GM18505 (cell line): ENCODE results near the gene IFT122.
A peak's percentile ranks its signal among the peaks of the same experiment; 100 is the strongest.

Source experiments
- ATAC-seq: cut with Tn5 transposase; IDR thresholded peaks from one replicate; pipeline ENCODE4 v1.9.1; 2021; ENCODE audit not compliant: unreplicated experiment
- POLR2A ChIP-seq: IDR thresholded peaks from 4 replicates; pipeline ENCODE4 v1.6.1; 2011; ENCODE audit warnings: borderline replicate concordance; ENCODE audit not compliant: insufficient read depth, insufficient read length; ENCODE audit errors: extremely low read depth

The IFT122 gene

DNA sequence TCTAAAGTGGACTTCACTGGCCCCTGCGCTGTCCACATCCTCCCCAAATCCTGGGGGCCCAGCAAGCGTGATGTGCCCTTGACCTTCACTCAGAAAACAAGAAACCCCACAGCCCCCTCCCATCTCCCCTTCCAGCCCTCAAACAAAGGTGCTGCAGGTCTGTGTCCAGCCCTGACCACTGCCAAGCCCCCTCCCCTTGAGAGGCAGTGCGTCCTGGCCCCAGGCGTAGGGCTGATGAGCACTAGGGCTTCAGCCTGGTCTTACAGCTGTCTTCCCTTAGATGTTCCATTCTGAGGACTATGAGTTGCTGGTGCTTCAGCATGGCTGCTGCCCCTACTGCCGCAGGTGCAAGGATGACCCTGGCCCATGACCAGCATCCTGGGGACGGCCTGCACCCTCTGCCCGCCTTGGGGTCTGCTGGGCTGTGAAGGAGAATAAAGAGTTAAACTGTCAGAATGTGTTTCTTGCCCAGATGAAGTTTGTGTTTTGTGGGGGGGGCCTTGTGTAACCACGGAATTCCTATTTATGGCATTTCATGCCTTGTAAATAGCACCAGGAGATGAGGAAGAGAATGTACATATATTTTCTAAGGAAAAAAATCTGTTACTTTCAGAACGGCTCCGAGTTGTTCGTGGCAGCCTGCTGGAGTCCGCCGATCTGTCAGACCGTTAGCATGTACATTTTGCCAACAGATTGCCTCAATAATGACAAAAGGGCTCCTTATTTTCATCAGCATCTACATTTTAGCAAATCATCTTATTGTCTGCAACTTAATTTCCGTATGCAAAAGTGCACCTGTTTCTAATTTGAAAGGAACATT, 80.1 kb downstream of the IFT122 start:
- no peak for TF ChIP-seq POLR2A
- ATAC-seq, result no peak

DNA sequence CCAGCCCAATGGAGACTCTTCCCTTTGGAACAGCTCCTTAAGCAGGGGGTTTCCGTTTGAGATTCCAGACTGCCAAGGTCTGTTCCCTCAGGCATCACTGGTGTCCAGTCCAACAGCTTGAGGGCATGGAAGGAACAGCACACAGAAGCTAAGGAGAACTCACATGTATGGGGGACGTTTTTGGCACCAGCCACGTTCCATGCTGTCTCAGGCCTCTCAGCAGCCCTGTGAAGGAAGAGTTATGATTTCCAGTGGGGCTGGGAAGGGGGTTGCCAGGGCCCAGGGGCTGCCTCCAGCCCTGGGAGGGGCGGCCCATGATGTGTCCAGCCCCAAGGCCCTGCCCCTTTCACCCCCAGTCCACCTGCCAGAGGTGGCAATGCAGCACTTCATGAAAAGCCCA, 80.9 kb downstream of the IFT122 start:
- TF ChIP-seq POLR2A, result no peak
- ATAC-seq, result no peak

DNA sequence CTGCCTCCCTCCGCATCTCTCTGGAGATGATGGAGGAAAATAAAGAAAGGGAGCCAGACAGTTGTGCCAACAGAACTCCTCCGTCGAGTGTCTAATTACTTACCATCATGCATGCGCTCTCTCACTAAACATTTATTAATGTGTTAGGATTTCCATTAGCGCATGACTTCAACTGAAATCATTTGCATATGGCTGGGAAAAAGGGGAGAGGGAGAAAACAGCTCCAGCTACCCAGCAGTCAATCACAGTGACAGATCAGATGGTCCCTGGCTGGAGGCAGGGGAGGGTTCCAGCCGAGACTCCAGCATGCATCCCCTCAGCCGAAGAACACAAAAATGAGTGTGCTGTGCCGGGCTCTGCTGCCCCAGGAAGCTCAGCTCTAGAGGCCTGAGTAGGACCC, 81.6 kb downstream of the IFT122 start:
- ATAC-seq, result no peak
- TF ChIP-seq POLR2A, result no peak

DNA sequence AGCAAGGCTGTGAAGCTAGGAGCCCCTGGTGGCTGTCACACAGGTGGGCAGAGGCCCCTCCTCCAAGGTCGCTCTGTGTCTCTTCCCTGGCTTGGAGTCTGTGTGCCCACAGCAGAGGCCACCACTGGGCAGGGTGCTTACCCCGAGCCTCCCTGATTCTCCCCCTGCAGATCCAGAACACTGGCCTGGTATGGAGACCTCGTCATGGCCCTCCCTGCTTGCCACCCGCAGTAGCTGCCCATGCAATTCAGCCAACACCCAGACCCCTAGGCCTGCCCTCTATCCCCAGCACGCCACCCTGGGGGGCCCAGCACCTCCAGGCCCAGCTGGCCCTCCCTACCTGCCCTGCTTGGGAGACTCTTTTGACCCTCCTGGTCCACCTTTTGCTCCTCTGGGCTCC, 82.9 kb downstream of the IFT122 start:
- TF ChIP-seq POLR2A, result no peak
- no peak for ATAC-seq

DNA sequence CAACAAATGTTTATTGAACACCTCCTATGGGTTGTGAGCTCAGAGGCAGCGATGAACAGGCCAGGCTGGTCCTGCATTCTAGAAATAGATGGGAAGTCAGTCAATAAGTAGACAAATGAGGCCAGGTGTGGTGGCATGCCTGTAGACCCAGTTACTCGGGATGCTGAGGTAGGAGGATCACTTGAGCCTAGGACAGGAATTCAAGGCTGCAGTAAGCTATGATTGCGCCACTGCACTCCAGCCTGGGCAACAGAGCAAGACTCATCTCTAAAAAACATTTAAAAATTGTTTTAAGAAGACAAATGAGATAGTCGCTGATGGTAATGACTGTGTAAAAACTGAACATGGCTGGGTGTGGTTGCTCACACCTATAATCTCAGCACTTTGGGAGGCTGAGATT, 84.1 kb downstream of the IFT122 start:
- TF ChIP-seq POLR2A, result no peak
- ATAC-seq, result no peak

DNA sequence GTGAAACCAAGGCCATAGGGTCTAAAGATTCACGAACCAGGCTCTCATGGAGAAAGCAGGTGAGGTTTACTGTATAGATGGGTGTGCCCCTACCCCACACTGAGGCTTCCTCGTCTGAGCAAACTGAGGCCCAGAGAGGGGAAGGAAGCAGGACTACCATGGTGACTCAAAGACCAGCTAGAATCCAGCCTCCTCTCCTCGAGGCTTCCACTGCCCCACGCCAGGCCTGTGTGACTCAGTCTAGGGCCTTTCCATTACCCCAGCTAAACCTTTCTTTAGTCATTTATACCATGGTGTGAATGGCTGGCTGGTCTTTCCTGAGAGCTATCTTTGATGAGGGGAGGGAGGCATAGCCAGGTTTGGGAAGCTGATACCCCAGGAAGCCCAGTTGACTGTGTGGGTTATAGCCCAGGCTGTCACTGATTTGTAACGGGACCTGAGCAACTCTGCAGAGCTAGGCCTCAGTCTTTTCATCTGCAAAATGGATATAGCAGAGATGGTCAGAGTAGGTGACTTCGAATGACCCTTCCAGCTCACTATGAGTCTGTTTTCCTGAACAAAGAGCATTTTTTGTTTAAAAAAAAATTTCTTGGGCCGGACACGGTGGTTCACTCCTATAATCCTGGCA, 85.4 kb downstream of the IFT122 start:
- ATAC-seq, result no peak
- no peak for TF ChIP-seq POLR2A

DNA sequence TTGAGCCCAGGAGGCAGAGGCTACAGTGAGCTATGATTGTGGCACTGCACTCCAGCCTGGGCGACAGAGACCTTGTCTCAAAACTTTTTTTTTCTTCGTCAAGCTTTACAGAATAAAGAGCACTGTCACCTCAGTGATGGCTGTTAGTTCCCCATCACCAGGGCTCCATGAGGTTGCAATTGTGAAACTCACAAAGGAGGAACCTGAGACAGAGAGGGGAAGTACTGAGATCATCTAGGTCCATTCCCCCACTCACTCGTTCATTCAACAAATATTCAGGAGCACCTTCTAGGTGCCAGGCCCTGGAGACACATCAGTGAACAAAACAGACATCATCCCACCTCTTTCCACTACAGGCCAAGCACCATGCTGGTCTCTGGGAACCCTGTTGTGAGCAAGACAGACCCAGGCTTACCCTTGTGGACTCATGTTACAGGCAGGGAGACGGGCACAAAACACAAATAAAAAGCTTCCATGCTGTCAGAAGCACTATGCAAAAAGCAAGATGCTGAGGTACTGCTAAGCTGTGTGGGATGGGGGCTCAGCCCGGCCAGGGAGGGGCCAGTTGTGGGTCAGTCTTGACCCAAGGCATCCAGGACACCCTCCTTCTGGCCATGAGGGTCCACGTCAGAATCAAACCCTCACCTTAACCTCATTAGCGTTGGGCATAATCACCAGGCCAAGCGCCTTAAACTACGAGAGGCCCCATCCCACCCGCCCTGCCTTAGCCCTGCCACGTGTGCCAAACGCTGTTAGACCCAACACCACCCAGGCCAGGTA, 86.3 kb downstream of the IFT122 start:
- peak; percentile 88 for ATAC-seq
- no peak for TF ChIP-seq POLR2A

DNA sequence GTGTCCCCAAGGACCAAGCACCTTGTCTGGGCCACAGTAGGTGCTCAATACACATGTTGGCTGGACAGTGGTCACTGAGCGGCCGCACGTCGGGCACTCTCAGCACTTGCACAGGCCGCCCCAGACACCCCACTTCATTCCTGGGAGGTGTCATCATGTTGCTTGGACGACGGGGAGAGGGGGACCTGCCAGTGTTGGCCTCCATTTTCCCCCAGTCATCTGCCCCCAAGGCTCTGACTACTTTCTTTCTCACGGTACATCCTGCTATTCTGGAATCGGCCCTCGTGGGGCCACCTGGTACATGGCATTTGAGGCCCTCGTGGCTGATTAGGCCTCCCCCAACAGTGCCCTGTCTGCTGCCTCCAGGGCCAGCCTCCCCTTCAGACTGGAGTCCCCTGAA, 87.2 kb downstream of the IFT122 start:
- ATAC-seq, result no peak
- TF ChIP-seq POLR2A, result no peak

DNA sequence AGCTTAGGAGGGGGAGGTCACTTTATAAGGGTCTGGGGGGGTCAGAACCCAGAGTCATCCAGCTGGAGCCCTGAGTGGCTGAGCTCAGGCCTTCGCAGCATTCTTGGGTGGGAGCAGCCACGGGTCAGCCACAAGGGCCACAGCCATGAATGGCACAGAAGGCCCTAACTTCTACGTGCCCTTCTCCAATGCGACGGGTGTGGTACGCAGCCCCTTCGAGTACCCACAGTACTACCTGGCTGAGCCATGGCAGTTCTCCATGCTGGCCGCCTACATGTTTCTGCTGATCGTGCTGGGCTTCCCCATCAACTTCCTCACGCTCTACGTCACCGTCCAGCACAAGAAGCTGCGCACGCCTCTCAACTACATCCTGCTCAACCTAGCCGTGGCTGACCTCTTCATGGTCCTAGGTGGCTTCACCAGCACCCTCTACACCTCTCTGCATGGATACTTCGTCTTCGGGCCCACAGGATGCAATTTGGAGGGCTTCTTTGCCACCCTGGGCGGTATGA, 88.6 kb downstream of the IFT122 start, which contains the start of gene RHO:
TSS of gene RHO (plus strand) at position 51 of the 512 bp plus-strand sequence. CDS start at position 146, 95 bp downstream.
- TF ChIP-seq POLR2A, result no peak
- no peak for ATAC-seq

DNA sequence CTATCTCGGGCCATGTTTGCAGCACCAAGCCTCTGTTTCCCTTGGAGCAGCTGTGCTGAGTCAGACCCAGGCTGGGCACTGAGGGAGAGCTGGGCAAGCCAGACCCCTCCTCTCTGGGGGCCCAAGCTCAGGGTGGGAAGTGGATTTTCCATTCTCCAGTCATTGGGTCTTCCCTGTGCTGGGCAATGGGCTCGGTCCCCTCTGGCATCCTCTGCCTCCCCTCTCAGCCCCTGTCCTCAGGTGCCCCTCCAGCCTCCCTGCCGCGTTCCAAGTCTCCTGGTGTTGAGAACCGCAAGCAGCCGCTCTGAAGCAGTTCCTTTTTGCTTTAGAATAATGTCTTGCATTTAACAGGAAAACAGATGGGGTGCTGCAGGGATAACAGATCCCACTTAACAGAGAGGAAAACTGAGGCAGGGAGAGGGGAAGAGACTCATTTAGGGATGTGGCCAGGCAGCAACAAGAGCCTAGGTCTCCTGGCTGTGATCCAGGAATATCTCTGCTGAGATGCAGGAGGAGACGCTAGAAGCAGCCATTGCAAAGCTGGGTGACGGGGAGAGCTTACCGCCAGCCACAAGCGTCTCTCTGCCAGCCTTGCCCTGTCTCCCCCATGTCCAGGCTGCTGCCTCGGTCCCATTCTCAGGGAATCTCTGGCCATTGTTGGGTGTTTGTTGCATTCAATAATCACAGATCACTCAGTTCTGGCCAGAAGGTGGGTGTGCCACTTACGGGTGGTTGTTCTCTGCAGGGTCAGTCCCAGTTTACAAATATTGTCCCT, 89.6 kb downstream of the IFT122 start:
- ATAC-seq, result no peak
- TF ChIP-seq POLR2A, result no peak

DNA sequence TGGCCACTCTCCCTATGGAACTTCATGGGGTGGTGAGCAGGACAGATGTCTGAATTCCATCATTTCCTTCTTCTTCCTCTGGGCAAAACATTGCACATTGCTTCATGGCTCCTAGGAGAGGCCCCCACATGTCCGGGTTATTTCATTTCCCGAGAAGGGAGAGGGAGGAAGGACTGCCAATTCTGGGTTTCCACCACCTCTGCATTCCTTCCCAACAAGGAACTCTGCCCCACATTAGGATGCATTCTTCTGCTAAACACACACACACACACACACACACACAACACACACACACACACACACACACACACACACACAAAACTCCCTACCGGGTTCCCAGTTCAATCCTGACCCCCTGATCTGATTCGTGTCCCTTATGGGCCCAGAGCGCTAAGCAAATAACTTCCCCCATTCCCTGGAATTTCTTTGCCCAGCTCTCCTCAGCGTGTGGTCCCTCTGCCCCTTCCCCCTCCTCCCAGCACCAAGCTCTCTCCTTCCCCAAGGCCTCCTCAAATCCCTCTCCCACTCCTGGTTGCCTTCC, 90.3 kb downstream of the IFT122 start:
- TF ChIP-seq POLR2A, result no peak
- no peak for ATAC-seq

DNA sequence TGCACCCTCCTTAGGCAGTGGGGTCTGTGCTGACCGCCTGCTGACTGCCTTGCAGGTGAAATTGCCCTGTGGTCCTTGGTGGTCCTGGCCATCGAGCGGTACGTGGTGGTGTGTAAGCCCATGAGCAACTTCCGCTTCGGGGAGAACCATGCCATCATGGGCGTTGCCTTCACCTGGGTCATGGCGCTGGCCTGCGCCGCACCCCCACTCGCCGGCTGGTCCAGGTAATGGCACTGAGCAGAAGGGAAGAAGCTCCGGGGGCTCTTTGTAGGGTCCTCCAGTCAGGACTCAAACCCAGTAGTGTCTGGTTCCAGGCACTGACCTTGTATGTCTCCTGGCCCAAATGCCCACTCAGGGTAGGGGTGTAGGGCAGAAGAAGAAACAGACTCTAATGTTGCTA, 90.8 kb downstream of the IFT122 start:
- TF ChIP-seq POLR2A, result no peak
- ATAC-seq, result no peak
